B cell (primary cell): ENCODE measurements around the gene PIK3R2. TPM values are rescaled to one million over a fixed set of nuclear protein-coding genes. Genes with fewer than 3 reads are reported as not detected.
A peak's percentile ranks its signal among the peaks of the same experiment; 100 is the strongest.

Experiments
- ATAC-seq: fragments of 200-7000 bp; cut with Tn5 transposase; one replicate; pipeline ENCODE4 v1.10.0; 2021; ENCODE audit warnings: low read depth, mild to moderate bottlenecking, moderate number of reproducible peaks, moderate library complexity
- CTCF ChIA-PET: fragments of 350-600 bp; sonication (Branson Sonifier 250); formaldehyde crosslinking; loops from one replicate; lab custom pipeline; 2021; ENCODE audit warnings: antibody characterized with exemption, inconsistent platforms; lab: Charles Lee
- POLR2A ChIA-PET: fragments of 350-600 bp; sonication (Branson Sonifier 250); formaldehyde crosslinking; loops from one replicate; lab custom pipeline; 2021; ENCODE audit warnings: antibody characterized with exemption; lab: Charles Lee
- DNase-seq: peaks from one replicate; pipeline ENCODE4 v3.0.0; 2013
- H2AFZ ChIP-seq: 2 replicates; pipeline ENCODE4 v1.6.1; 2012; ENCODE audit warnings: mild to moderate bottlenecking, low read depth, low read length; ENCODE audit not compliant: insufficient read depth, poor library complexity, severe bottlenecking
- H3K27ac ChIP-seq, 2 donors: 1 replicate in 1 of 2; 2 replicates in 1 of 2; pipeline ENCODE4 v1.5.1; 2012 to 2013; ENCODE audit warnings: low read length in 2 of 2, mild to moderate bottlenecking in 2 of 2, moderate library complexity in 1 of 2
- H3K27me3 ChIP-seq, 4 experiments: fragments of 200-600 bp in 1 of 4; sonication (generic) in 1 of 4; replicated peaks in 1 of 4; 1 replicate in 2 of 4; 2 replicates in 2 of 4; pipeline versions ENCODE4 v1.6.1 to v1.7.0; 2013 to 2016; ENCODE audit warnings: low read length in 3 of 4, mild to moderate bottlenecking in 2 of 4, mixed read lengths in 1 of 4, moderate library complexity in 1 of 4; ENCODE audit not compliant: insufficient read depth in 4 of 4, control insufficient read depth in 3 of 4; ENCODE audit errors: control extremely low read depth in 1 of 4
- H3K36me3 ChIP-seq, 2 experiments: replicated peaks in 1 of 2; 1 replicate in 1 of 2; 2 replicates in 1 of 2; pipeline versions ENCODE4 v1.6.1 to v1.7.1; 2013; ENCODE audit warnings: low read length in 1 of 2; ENCODE audit not compliant: insufficient read depth in 2 of 2, control insufficient read depth in 1 of 2; ENCODE audit errors: control extremely low read depth in 1 of 2, extremely low read depth in 1 of 2
- H3K4me1 ChIP-seq, 2 donors: fragments of 200-600 bp in 1 of 2; sonication (generic) in 1 of 2; 1 replicate in 1 of 2; 2 replicates in 1 of 2; pipeline versions ENCODE4 v1.5.1 to v1.6.1; 2013 to 2017; ENCODE audit warnings: low read length in 2 of 2; ENCODE audit not compliant: control insufficient read depth in 2 of 2, insufficient read depth in 2 of 2
- H3K4me2 ChIP-seq: replicated peaks from 2 replicates; pipeline ENCODE3; 2012; ENCODE audit warnings: mild to moderate bottlenecking, low read depth, low read length; ENCODE audit not compliant: poor library complexity, severe bottlenecking
- H3K4me3 ChIP-seq, 5 experiments: fragments of 200-600 bp in 1 of 5; sonication (generic) in 1 of 5; 1 replicate in 3 of 5; 2 replicates in 2 of 5; pipeline versions ENCODE4 v1.5.1 to v1.7.0; 2011 to 2016; ENCODE audit warnings: low read length in 4 of 5, mild to moderate bottlenecking in 4 of 5, low read depth in 2 of 5, control low read depth in 1 of 5, moderate library complexity in 1 of 5; ENCODE audit not compliant: insufficient read depth in 1 of 5; ENCODE audit errors: control extremely low read depth in 1 of 5, extremely low read depth in 1 of 5
- H3K79me2 ChIP-seq: fragments of 200-600 bp; sonication (generic); one replicate; pipeline ENCODE4 v1.6.0; 2016; ENCODE audit warnings: low read length; ENCODE audit not compliant: control insufficient read depth, insufficient read depth
- H3K9ac ChIP-seq: fragments of 200-600 bp; sonication (generic); 2 replicates; pipeline ENCODE4 v1.6.1; 2017; ENCODE audit warnings: mild to moderate bottlenecking, low read length, moderate library complexity
- H3K9me3 ChIP-seq, 3 donors: one replicate each; pipeline versions ENCODE4 v1.6.1 to v1.7.1; 2013; ENCODE audit warnings: low read length in 2 of 3; ENCODE audit not compliant: control insufficient read depth in 2 of 3, insufficient read depth in 1 of 3; ENCODE audit errors: control extremely low read depth in 1 of 3
- H4K20me1 ChIP-seq: 2 replicates; pipeline ENCODE4 v1.6.0; 2012; ENCODE audit warnings: mild to moderate bottlenecking, low read length; ENCODE audit not compliant: insufficient read depth, control insufficient read depth, poor library complexity, severe bottlenecking
- H3K27ac Mint-ChIP-seq: one replicate; pipeline ENCODE4 v1.8.0; 2021; ENCODE audit warnings: mixed read lengths
- H3K27me3 Mint-ChIP-seq: one replicate; pipeline ENCODE4 v1.8.0; 2021; ENCODE audit warnings: mixed read lengths
- H3K4me1 Mint-ChIP-seq: one replicate; pipeline ENCODE4 v1.8.0; 2021; ENCODE audit warnings: mixed read lengths
- H3K4me3 Mint-ChIP-seq: one replicate; pipeline ENCODE4 v1.8.0; 2021; ENCODE audit warnings: mixed read lengths
- H3K9me3 Mint-ChIP-seq: one replicate; pipeline ENCODE4 v1.8.0; 2022; ENCODE audit warnings: mixed read lengths; ENCODE audit not compliant: insufficient read depth
- EZH2 ChIP-seq: IDR thresholded peaks from 2 replicates; pipeline ENCODE4 v1.6.1; 2012; ENCODE audit warnings: borderline replicate concordance, low read depth, mild to moderate bottlenecking, moderate library complexity, low read length; ENCODE audit not compliant: insufficient read depth, poor library complexity, severe bottlenecking
- WGBS: methylation state at CpG from one replicate; pipeline ENCODE4 v1.1.5; 2013; ENCODE audit warnings: missing lambda C conversion rate; ENCODE audit not compliant: insufficient coverage; 5-methylcytosine and 5-hydroxymethylcytosine counted together
- intact Hi-C: fragments of 100-400 bp; cut with micrococcal nuclease; formaldehyde crosslinking; loops from one replicate; pipeline ENCODE4 v1.10.0; 2022
- polyA plus RNA-seq: library from polyadenylated mRNA; depleted of rRNA; stranded (reverse); fragments of >200 nt; gene quantifications from 2 replicates; pipeline ENCODE4 v1.2.3, GENCODE V29; 2012
- total RNA-seq, 2 donors: library from RNA; stranded (reverse); fragments of 120-200 nt in 1 of 2; gene quantifications; 1 replicate in 1 of 2; 2 replicates in 1 of 2; pipeline versions ENCODE4 v1.2.3 to v1.2.4, GENCODE V29; 2013 to 2022
- TF ChIP-seq, protein P1 (sequence below): fragments of 200-600 bp; IDR thresholded peaks from one replicate; pipeline ENCODE4 v1.8.0; 2022; ENCODE audit warnings: antibody characterized with exemption, mild to moderate bottlenecking

The PIK3R2 gene
- total and polyA plus RNA-seq, 2 donors (not counting 1 experiment from before 2014, with no cell fraction given): 8.5 to 15.8 TPM

DNA sequence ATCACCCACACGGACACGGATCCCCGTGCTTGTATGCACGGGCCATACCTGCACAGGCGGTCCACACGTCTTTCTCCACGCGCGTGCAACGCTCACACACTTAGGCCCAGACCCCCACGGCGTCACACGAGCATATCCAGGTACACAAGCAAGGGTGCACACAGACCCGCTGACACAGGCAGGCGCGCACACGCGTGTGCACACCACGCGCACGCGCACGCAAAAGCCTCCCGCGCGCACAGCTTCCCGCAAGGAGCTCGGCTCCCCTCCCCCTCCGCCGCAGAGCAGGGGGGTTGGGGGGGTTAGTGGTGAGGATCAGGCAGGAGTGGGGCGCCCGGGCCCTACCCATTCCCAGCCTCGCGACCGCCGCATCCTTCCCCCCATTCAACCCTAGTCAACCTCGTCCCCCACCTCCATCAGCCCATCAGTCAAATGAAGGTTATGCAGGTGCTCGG is 50.5 kb downstream of the PIK3R2 start:
- 0% methylated on average over 24 of the region's 38 CpGs for WGBS
- peak overlapping the region; percentile 69 for H3K9ac ChIP-seq
- ATAC-seq: no peak

More for the DNA sequence above, 50.5 kb downstream of the PIK3R2 start:
- ChIA-PET POLR2A (interaction anchor here (0.6 to 3.9 kb wide), 16 partner anchors 8 to 356 kb away, joined by 3 to 27 read pairs (median 5); partner anchors contain the start of genes LSM4 and MPV17L2), CTCF (interaction anchor here (1.1 to 11.5 kb wide), 4 partner anchors 10 to 90 kb away, joined by 3 to 152 read pairs (median 21); partner anchors contain the start of gene MPV17L2)
- H3K27ac ChIP-seq: peak overlapping the region; percentile 31 to 39
- DNase-seq: no peak
- H2AFZ ChIP-seq: peak overlapping the region; percentile 67
- no peaks in the 10 kb centered on the region for H3K9me3 ChIP-seq
- peak overlapping the region; percentile 46 to 78 (median 75) for H3K4me3 ChIP-seq
- peak overlapping the region; percentile 85 for H3K4me2 ChIP-seq
- H3K9me3 Mint-ChIP-seq: no peaks in the 10 kb centered on the region
- H3K4me3 Mint-ChIP-seq: peak overlapping the region; percentile 95
- peaks cover 28% of the 10 kb centered on the region for H3K4me1 Mint-ChIP-seq
- H3K27me3 ChIP-seq: peaks cover 0 to 3% (median under 1%) of the 10 kb centered on the region in 4 experiments
- intact Hi-C loops: loop anchor here (5.0 kb wide), 1 partner anchor 629 kb away; the partner anchor contains the start of gene UPF1
- peaks cover 1% of the 10 kb centered on the region for H3K27me3 Mint-ChIP-seq
- peaks cover 0 to 11% of the 10 kb centered on the region in 2 experiments for H3K36me3 ChIP-seq
- H3K79me2 ChIP-seq: peaks cover 26% of the 10 kb centered on the region
- TF ChIP-seq, protein P1, sequence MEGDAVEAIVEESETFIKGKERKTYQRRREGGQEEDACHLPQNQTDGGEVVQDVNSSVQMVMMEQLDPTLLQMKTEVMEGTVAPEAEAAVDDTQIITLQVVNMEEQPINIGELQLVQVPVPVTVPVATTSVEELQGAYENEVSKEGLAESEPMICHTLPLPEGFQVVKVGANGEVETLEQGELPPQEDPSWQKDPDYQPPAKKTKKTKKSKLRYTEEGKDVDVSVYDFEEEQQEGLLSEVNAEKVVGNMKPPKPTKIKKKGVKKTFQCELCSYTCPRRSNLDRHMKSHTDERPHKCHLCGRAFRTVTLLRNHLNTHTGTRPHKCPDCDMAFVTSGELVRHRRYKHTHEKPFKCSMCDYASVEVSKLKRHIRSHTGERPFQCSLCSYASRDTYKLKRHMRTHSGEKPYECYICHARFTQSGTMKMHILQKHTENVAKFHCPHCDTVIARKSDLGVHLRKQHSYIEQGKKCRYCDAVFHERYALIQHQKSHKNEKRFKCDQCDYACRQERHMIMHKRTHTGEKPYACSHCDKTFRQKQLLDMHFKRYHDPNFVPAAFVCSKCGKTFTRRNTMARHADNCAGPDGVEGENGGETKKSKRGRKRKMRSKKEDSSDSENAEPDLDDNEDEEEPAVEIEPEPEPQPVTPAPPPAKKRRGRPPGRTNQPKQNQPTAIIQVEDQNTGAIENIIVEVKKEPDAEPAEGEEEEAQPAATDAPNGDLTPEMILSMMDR: no peak
- TF ChIP-seq EZH2: no peak
- no peaks in the 10 kb centered on the region for H4K20me1 ChIP-seq
- H3K27ac Mint-ChIP-seq: peak overlapping the region; percentile 96
- H3K4me1 ChIP-seq: peaks cover 15 to 29% of the 10 kb centered on the region in 2 donors
